ENCODE data around the gene TMC7. TPM values are rescaled to one million over a fixed set of nuclear protein-coding genes. Genes with fewer than 3 reads are reported as not detected.

Gene TMC7
- total and polyA plus RNA-seq, 2 donors from 2014 or later, result 0.30 to 1.2 TPM

DNA sequence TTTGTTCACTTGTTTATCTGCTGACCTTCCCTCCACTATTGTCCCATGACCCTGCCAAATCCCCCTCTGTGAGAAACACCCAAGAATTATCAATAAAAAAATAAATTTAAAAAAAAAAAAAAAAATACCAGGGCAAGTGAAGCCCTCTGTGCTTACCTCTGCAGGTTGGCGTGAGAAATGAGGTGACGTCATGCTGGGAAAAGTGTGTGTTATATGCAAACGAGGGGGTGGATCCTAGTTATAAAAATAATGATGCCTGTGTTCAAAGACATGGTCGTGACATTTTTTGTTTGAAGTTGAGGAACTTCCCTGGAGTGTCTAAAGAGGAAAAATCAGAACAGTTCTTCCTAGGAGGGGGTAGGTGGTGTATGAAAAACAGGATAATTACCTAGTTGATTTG lies 20.2 kb downstream of the TMC7 start:
- Histone ChIP-seq H3K9me3 (ENCODE audit: control insufficient read depth in 2 of 3, insufficient read depth in 1 of 3, low read length in 3 of 3) (no peaks in the 10 kb centered on the region), H3K27me3 (ENCODE audit: control insufficient read depth, insufficient read depth, low read length) (no peaks in the 10 kb centered on the region), H3K36me3 (ENCODE audit: control insufficient read depth in 2 of 3, insufficient read depth in 3 of 3, low read length in 3 of 3) (no peaks in the 10 kb centered on the region), H3K27ac (ENCODE audit: low read depth in 2 of 2, low read length in 2 of 2) (no peak overlapping the region), H3K4me1 (ENCODE audit: control insufficient read depth in 2 of 3, insufficient read depth in 2 of 3, low read depth in 1 of 3, low read length in 3 of 3) (no peaks in the 10 kb centered on the region), H3K4me3 (ENCODE audit: low read length in 3 of 3) (no peak overlapping the region), H3K9ac (ENCODE audit: low read length in 3 of 3) (no peak overlapping the region)
- TF ChIP-seq, protein P1, sequence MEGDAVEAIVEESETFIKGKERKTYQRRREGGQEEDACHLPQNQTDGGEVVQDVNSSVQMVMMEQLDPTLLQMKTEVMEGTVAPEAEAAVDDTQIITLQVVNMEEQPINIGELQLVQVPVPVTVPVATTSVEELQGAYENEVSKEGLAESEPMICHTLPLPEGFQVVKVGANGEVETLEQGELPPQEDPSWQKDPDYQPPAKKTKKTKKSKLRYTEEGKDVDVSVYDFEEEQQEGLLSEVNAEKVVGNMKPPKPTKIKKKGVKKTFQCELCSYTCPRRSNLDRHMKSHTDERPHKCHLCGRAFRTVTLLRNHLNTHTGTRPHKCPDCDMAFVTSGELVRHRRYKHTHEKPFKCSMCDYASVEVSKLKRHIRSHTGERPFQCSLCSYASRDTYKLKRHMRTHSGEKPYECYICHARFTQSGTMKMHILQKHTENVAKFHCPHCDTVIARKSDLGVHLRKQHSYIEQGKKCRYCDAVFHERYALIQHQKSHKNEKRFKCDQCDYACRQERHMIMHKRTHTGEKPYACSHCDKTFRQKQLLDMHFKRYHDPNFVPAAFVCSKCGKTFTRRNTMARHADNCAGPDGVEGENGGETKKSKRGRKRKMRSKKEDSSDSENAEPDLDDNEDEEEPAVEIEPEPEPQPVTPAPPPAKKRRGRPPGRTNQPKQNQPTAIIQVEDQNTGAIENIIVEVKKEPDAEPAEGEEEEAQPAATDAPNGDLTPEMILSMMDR (IDR thresholded peaks at IDR 0.05; ENCODE audit: borderline replicate concordance, extremely low read depth, insufficient read depth), result no peak
- DNase-seq (no peak), FAIRE-seq (no peak)
- intact Hi-C loops (cut with DNase I), result no loop called here

GRCh38 chr16:19005561-19006445 lies 22.1 kb downstream of the TMC7 start:
- FAIRE-seq (no peak), DNase-seq (no peak)
- Histone ChIP-seq H3K36me3 (ENCODE audit: control insufficient read depth in 2 of 3, insufficient read depth in 3 of 3, low read length in 3 of 3) (no peaks in the 10 kb centered on the region), H3K27ac (ENCODE audit: low read depth in 2 of 2, low read length in 2 of 2) (no peak overlapping the region), H3K9me3 (ENCODE audit: control insufficient read depth in 2 of 3, insufficient read depth in 1 of 3, low read length in 3 of 3) (peaks cover 0 to 2% (median 0%) of the 10 kb centered on the region in 3 donors), H3K4me1 (ENCODE audit: control insufficient read depth in 2 of 3, insufficient read depth in 2 of 3, low read depth in 1 of 3, low read length in 3 of 3) (no peaks in the 10 kb centered on the region), H3K4me3 (ENCODE audit: low read length in 3 of 3) (no peak overlapping the region), H3K9ac (ENCODE audit: low read length in 3 of 3) (no peak overlapping the region), H3K27me3 (ENCODE audit: control insufficient read depth, insufficient read depth, low read length) (no peaks in the 10 kb centered on the region)
- intact Hi-C loops (cut with DNase I), result no loop called here
- TF ChIP-seq, protein P1 (IDR thresholded peaks at IDR 0.05; ENCODE audit: borderline replicate concordance, extremely low read depth, insufficient read depth), result no peak

DNA sequence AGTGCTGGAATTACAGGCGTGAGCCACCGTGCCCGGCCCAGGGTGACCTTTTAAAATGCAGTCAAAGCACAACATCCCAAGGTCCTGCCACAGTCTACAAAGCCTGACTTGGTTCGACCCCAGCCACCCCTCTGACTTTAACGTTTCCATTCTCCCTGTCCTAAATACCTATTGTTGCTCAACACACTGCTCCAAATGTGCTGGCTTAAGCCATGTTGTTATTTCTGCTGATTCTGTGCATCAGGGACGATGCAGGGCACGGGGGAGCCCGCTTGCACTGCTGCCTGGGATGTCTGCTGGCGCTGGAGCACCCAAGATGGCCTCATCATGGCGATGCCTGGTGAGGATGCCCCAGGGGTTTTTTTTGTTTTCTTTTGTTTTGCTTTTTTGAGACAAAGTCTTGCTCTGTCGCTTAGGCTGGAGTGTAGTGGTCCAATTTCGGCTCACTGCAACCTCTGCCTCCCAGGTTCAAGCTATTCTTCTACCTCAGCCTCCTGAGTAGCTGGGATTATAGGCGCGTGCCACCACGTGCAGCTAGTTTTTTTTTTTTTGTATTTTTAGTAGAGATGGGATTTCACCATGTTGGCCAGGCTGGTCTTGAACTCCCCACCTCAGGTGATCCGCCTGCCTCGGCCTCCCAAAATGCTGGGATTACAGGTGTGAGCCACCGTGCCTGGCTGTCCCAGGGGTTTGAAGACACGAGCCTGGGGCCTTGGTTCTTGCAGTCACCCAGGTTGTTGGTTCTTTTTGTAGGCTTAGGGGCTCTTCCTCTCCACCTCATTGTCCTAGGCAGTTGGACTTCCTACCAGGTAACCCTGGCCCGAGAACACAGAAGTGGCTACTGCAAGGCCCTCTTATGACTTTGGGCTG lies 22.9 kb downstream of the TMC7 start:
- intact Hi-C loops (cut with DNase I), result no loop called here
- FAIRE-seq (no peak), DNase-seq (no peak)
- Histone ChIP-seq H3K9ac (ENCODE audit: low read length in 3 of 3) (no peak overlapping the region), H3K4me1 (ENCODE audit: control insufficient read depth in 2 of 3, insufficient read depth in 2 of 3, low read depth in 1 of 3, low read length in 3 of 3) (no peaks in the 10 kb centered on the region), H3K4me3 (ENCODE audit: low read length in 3 of 3) (no peak overlapping the region), H3K9me3 (ENCODE audit: control insufficient read depth in 2 of 3, insufficient read depth in 1 of 3, low read length in 3 of 3) (peaks cover 0 to 5% (median 0%) of the 10 kb centered on the region in 3 donors), H3K36me3 (ENCODE audit: control insufficient read depth in 2 of 3, insufficient read depth in 3 of 3, low read length in 3 of 3) (no peaks in the 10 kb centered on the region), H3K27me3 (ENCODE audit: control insufficient read depth, insufficient read depth, low read length) (no peaks in the 10 kb centered on the region), H3K27ac (ENCODE audit: low read depth in 2 of 2, low read length in 2 of 2) (no peak overlapping the region)
- TF ChIP-seq, protein P1 (IDR thresholded peaks at IDR 0.05; ENCODE audit: borderline replicate concordance, extremely low read depth, insufficient read depth), result no peak
